GM19452 (cell line): Measurements from ENCODE around the gene ZMIZ1.

ENCODE experiments used
- ATAC-seq: cut with Tn5 transposase; IDR thresholded peaks from one replicate; pipeline ENCODE4 v1.9.1; 2021; ENCODE audit not compliant: unreplicated experiment

Gene ZMIZ1

GRCh38 chr10:79149345-79149661 is 80.5 kb downstream of the ZMIZ1 start:
- ATAC-seq, result no peak

- ATAC-seq, result peak; percentile 77
Observed at GRCh38 chr10:79149662-79150443, 81.1 kb downstream of the ZMIZ1 start.

DNA sequence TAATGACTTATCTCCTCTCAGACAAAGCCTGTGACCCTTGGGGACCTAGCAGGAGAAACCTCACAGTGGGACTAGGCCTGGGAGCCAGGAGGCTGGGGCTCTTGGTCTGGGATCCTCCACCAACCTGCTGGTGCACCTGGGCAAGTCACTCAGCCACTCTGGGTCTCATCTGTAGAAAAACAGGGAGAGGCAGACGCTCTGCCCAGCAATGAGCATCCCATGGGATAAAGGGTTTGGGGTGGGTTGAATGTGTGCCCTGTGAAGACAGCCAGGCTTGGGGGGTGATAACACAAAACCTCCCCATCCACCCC is 81.6 kb downstream of the ZMIZ1 start:
- no peak for ATAC-seq

GRCh38 chr10:79152423-79152817 is 83.7 kb downstream of the ZMIZ1 start:
- ATAC-seq, result no peak

DNA sequence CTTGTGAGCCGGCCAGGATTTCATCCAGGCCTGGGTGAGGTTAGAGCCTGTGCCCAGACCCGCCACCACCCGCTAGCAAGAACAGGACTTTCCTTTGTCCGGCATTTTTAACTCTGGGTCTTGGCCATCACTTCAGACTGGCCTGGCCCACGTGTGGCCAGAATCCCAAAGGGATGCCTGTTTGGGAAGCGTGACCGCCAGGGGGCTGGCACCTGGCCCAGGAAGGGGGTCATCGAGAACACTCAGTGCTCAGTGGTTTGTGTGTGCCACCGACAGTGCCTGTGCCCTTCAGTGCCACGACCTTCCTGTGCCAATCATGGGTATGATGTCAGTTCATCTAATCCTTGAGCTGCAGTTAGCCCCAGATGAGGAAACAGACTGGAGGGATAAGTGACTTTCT is 85.0 kb downstream of the ZMIZ1 start:
- no peak for ATAC-seq

- no peak for ATAC-seq
Observed at GRCh38 chr10:79155301-79156081, 86.7 kb downstream of the ZMIZ1 start.

- no peak for ATAC-seq
Observed at GRCh38 chr10:79156334-79157274, 87.8 kb downstream of the ZMIZ1 start.

GRCh38 chr10:79158004-79158340 is 89.2 kb downstream of the ZMIZ1 start:
- ATAC-seq, result no peak

- no peak for ATAC-seq
Observed at GRCh38 chr10:79158402-79159097, 89.8 kb downstream of the ZMIZ1 start.

DNA sequence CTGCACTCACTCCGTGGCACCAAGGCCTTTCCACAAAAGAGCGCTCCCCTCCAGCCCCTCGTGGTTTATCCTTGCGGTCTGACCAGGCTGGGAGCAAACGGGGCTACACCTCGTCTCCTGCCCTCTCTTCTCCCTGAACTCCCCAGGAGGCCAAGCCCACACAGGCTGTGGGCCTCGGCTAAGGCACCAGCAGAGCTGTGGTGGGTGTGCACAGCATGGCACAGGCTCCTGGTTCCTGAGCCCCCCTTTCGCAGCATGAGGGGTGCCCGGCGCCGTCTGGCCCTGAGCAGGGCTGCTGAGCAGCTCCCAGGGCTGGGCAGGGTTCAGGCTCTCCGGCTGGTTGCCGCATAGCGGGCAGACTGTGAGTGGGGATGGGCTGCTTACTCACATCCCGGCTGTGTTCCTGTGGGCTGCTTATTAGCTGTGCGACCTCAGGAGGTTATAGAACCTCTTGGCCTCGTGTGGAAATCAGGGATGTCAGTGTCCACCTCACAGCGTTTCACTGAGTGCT is 90.4 kb downstream of the ZMIZ1 start:
- no peak for ATAC-seq

- ATAC-seq, result no peak
Observed at GRCh38 chr10:79159785-79160184, 91.0 kb downstream of the ZMIZ1 start.

DNA sequence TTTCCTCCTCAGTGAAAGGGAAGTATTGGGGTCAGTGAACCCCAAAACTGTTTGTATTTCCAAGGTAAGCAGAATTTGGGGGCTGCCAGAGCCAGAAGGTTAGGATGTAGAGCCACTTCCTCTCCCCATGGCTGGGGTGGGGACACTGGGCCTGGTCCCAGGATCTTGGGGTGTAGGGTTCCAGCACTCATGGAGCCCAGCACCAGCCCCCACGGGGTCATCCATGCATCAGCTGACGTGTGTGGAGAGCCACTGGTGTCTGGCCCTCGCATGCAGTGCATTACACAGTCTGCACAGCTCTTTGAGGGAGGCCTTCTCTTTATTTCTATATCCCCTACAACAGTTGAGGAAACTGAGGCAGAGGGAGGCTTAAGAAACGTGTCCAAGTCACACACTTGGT is 91.4 kb downstream of the ZMIZ1 start:
- no peak for ATAC-seq

DNA sequence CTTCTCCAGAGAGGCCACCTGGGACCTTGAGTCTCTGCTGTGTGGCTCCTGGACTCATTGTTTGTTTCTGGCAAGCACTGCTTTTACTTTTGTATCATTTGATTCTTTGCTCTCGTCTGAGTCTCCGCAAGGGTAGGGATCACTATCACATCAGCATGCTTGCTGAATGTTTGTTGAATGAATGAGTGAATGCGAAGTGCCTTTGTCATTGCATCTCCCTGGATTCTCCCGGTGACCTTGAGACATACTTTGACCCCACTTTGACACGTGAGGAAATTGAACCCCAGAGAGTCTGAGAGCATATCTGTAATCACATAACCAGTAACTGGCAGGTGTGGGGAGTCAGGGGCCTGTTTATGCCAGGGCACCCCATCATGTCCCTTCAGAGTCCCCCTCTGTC is 92.8 kb downstream of the ZMIZ1 start:
- no peak for ATAC-seq

DNA sequence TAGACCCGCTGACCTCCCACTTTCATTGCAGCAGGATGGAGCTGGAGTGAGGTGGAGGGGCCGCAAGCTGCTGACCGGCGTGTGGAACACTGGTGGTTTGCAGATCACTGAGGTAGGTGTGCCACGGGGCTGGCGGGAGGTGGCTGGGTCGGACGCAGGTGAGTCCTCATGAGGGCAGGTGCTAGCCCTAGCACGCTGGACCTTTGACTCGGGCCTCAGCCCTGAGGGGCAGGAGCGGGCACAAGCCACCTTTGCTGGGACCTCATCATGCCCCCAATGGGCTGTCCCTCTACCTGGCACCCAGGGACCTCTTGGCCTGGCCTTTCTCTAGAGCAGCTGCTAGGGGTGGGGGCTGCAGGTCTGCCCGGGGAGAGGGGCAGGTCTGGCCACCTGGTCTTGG is 93.3 kb downstream of the ZMIZ1 start:
- no peak for ATAC-seq

DNA sequence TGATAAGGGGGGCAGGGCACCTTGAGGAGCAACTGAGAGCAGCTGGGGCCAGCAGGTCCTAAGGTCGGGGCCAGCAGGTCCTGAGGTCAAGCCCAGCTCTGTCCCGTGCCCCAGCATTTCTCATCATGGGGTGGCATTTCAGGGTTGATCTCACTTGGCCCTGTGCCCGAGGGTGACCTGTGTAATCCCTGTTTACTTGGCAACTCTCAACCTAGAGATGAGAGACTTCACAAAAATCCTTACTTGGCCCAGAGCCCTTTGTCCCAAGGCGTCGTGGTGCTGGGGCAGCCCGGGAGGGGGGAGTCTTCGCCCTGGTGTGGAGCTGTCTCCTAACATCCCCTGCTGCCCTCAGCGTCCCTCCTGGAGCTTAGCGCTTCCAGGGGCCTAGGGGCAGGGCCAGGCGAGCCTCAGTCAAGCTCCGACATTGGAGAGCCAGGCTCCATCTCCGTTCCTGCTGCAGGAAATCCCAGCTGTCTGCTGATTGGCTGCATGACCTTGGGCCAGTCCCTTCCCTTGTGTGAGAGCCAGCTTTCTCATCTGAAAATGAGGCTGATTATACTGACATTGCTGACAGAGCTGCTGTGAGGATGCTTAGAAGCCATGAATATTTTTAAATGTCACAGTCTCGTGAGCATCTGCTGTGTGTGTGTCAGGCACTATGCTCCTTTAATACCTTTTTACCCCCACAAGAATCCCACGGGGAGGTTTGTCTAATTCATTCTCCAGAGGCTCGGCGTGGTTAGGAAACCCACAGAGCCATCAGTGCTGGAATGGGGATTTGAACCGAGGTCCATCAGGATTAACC is 94.3 kb downstream of the ZMIZ1 start:
- ATAC-seq, result no peak

DNA sequence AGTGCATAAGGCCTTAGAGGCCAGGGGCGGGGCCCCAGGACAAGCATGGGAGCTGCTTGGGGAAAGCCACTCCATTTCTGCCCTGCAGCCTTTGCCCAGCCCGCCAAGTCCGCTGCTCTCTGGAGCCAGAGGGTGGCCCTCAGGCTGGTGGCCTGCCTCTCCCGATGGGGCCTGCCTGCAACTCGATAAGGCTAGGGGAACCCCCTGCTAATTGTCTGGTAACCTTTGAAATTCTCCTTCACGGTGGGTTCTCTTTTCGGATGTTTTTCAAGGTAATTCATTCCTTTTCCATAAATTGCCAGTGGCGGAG is 94.9 kb downstream of the ZMIZ1 start:
- ATAC-seq, result no peak

DNA sequence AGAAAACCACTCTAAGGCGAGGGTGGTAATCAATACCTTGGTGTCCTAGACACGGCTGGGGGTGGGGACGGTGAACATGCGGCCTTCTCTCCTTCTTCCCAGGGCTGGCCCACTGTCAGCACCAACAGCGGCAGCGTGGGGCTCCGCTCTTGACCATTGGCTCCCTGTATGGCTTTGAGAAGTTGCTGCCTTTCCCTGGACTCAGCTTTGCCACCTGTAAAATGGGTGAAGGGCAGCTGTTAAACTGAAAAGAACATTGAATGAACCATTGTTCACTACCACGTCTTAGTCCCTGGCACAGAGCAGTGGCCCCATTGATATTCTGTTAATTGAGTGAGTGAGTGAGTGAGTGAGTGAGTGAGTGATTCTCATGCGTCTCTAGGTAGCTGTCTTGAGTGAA is 95.3 kb downstream of the ZMIZ1 start:
- ATAC-seq, result no peak

DNA sequence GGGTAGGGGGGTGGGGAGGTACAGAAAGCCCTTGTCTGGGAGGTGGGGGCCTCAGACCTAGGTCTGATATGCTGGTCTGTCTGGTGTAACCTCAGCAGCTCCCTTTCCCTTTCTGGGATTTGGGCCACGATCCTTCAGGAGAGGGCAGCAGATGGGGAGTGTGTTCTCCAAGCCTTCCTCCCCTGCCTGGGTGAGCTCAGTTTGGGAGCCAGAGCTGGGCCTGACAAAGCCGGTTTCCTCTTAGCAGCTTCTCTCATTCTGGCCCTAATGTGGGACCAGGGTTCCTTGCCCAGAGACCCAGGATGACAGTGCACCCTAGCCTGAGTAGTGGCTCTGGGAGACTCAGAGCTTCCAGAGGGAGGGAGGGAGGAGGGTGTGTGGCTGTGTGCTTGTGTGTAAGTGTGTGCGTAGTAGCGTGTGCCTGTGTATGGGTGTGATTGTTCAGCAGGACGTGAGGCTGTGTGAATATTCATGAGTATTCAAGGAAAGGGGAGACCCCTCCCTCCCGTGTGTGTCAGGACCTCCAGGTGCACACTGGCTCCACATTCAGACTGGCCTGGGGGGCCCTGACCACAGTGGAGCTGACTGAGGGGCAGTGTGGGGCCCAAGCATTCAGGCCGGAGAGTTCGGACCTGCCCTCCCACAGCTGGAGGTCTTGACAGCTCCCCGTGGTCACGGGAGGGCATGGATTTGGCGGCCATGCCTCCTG is 96.5 kb downstream of the ZMIZ1 start:
- no peak for ATAC-seq

GRCh38 chr10:79166312-79166721 is 97.6 kb downstream of the ZMIZ1 start:
- no peak for ATAC-seq

DNA sequence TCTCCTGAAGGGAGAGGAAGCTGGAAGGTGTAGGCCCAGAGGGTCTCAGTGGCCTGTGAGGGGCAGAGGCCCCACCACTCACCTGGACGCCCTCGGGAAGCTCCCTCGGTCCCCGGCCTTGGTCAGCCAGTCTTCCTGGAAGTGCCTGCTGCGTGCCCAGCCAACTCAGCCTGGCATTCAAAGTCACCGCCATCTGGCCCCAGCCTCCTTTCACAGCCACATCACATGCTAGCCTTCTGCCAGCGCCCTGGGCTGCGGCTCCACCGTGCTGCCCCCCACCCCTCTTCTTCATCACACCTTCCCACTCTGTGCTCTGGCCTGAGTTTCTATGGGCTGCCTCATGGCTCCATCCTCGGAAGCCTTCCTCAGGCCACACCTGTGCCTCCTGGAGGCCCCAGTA is 98.0 kb downstream of the ZMIZ1 start:
- ATAC-seq, result no peak
